Measurements from ENCODE around the gene CDC14A.

Gene CDC14A

GRCh38 chr1:100499194-100499811 lies 147.0 kb downstream of the CDC14A start:
- Histone ChIP-seq H3K36me3 (ENCODE audit: insufficient read depth, low read length) (peaks cover 7% of the 10 kb centered on the region), H3K4me1 (ENCODE audit: insufficient read depth, low read length) (no peaks in the 10 kb centered on the region), H3K9me3 (ENCODE audit: control insufficient read depth, insufficient read depth, low read length) (no peaks in the 10 kb centered on the region), H3K9ac (ENCODE audit: low read depth, low read length) (no peak overlapping the region)

DNA sequence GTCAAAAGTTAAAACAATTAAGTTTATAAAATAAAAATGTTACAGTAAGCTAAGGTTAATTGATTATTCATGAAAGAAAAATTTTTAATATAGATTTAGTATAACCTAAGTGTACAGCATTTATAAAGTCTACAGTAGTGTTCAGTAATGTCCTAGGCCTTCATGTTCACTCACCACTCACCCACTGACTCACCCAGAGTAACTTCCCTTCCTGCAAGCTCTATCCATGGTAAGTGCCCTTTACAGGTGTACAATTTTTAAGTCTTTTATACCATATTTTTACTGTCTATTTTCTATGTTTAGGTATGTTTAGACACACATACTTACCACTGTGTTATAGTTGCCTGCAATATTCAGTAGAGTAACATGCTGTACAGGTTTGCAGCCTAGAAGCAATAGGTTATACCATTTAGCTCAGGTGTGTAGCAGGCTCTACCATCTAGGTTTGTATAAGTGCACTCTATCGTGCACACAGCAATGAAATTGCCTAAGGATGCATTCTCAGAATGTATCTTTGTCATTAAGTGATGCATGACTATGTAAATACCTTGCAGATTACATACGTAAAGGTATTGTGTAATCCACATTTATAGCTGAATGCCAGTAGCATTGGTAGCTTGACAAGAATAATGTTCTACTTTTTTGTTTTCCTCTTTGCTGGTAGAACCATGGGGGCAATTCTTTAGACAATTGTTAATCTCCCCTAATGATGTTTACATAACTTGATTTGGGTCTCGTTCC lies 149.9 kb downstream of the CDC14A start:
- H3K9ac ChIP-seq (ENCODE audit: low read depth, low read length), result no peak overlapping the region
- no peaks in the 10 kb centered on the region for H3K4me1 ChIP-seq (ENCODE audit: insufficient read depth, low read length)
- peaks cover 11% of the 10 kb centered on the region for H3K36me3 ChIP-seq (ENCODE audit: insufficient read depth, low read length)
- H3K9me3 ChIP-seq (ENCODE audit: control insufficient read depth, insufficient read depth, low read length), result no peaks in the 10 kb centered on the region

- peaks cover 4% of the 10 kb centered on the region; the same call in 1 of the 2 replicates for H3K36me3 ChIP-seq (ENCODE audit: insufficient read depth, low read length)
- H3K4me1 ChIP-seq (ENCODE audit: insufficient read depth, low read length), result no peaks in the 10 kb centered on the region
- H3K9me3 ChIP-seq (ENCODE audit: control insufficient read depth, insufficient read depth, low read length), result no peaks in the 10 kb centered on the region
- no peak overlapping the region for H3K9ac ChIP-seq (ENCODE audit: low read depth, low read length)
Observed at GRCh38 chr1:100506217-100506616, 153.9 kb downstream of the CDC14A start.

DNA sequence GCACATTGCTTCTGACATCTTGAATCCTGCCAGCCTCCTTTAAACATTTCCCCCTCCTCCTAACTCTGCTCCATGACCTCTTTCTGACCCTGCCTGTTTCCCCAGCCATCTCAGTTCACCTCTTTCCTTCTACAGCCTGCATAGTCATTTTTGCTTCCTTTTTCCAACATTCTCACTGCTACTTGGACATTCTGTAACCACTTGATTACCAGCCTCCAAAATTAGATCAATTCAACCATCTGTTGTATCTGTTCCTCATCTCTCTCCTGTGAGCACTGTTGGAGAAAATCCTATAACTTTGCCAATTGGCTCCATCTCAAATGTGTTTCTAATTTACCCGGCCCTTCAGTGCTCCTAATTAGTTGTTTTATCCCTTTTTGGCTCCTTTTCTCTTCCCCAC lies 158.1 kb downstream of the CDC14A start:
- Histone ChIP-seq H3K36me3 (ENCODE audit: insufficient read depth, low read length) (no peaks in the 10 kb centered on the region), H3K9ac (ENCODE audit: low read depth, low read length) (no peak overlapping the region), H3K4me1 (ENCODE audit: insufficient read depth, low read length) (no peaks in the 10 kb centered on the region), H3K9me3 (ENCODE audit: control insufficient read depth, insufficient read depth, low read length) (no peaks in the 10 kb centered on the region)

GRCh38 chr1:100511058-100511457 lies 158.8 kb downstream of the CDC14A start:
- no peaks in the 10 kb centered on the region for H3K4me1 ChIP-seq (ENCODE audit: insufficient read depth, low read length)
- no peaks in the 10 kb centered on the region for H3K9me3 ChIP-seq (ENCODE audit: control insufficient read depth, insufficient read depth, low read length)
- no peak overlapping the region for H3K9ac ChIP-seq (ENCODE audit: low read depth, low read length)
- no peaks in the 10 kb centered on the region for H3K36me3 ChIP-seq (ENCODE audit: insufficient read depth, low read length)

DNA sequence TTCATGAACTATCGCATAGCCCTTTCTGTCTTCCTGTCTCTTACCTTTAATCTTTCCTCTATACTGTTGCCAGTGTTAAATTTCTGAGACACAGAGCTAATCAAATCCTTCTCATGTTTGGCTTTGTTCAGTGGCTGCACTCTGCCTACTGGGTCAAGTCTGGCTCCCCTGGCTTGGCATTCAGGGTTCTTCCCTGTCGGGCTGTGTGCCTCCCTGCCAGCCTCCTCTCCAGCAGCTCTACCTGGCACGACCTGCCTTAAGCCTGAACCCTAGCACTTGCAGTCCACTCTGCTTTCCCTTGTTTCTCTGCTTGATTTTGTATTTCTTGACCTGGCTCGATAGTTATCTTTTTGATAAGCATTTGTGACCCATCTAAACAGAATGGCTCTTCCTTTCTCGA lies 159.5 kb downstream of the CDC14A start:
- Histone ChIP-seq H3K9ac (ENCODE audit: low read depth, low read length) (no peak overlapping the region), H3K36me3 (ENCODE audit: insufficient read depth, low read length) (no peaks in the 10 kb centered on the region), H3K9me3 (ENCODE audit: control insufficient read depth, insufficient read depth, low read length) (no peaks in the 10 kb centered on the region), H3K4me1 (ENCODE audit: insufficient read depth, low read length) (no peaks in the 10 kb centered on the region)

GRCh38 chr1:100512803-100513352 lies 160.6 kb downstream of the CDC14A start:
- Histone ChIP-seq H3K9ac (ENCODE audit: low read depth, low read length) (no peak overlapping the region), H3K9me3 (ENCODE audit: control insufficient read depth, insufficient read depth, low read length) (no peaks in the 10 kb centered on the region), H3K4me1 (ENCODE audit: insufficient read depth, low read length) (no peaks in the 10 kb centered on the region), H3K36me3 (ENCODE audit: insufficient read depth, low read length) (no peaks in the 10 kb centered on the region)

- Histone ChIP-seq H3K36me3 (ENCODE audit: insufficient read depth, low read length) (no peaks in the 10 kb centered on the region), H3K9me3 (ENCODE audit: control insufficient read depth, insufficient read depth, low read length) (no peaks in the 10 kb centered on the region), H3K9ac (ENCODE audit: low read depth, low read length) (no peak overlapping the region), H3K4me1 (ENCODE audit: insufficient read depth, low read length) (no peaks in the 10 kb centered on the region)
Observed at GRCh38 chr1:100516857-100517256, 164.6 kb downstream of the CDC14A start.

DNA sequence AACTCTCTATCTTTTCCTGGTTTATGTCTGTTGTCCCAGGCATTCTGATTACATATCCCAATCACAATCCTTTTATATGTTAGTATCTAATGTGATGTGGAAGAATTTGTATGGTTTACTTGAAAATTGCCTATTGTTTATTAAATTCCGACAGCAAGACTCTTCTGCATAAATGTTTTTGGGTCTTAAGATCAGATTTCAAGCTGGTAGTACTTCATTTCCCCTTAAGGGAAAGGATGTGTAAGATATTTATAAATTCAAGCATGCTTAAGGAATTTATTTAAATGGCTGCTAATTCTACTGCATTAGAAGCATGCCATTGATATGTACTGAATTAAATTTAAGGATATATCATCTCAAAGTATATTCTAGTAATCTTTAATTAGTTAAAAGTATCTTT lies 165.2 kb downstream of the CDC14A start:
- no peaks in the 10 kb centered on the region for H3K36me3 ChIP-seq (ENCODE audit: insufficient read depth, low read length)

GRCh38 chr1:100518023-100518422 lies 165.7 kb downstream of the CDC14A start:
- H3K9ac ChIP-seq (ENCODE audit: low read depth, low read length), result no peak overlapping the region
- no peaks in the 10 kb centered on the region for H3K36me3 ChIP-seq (ENCODE audit: insufficient read depth, low read length)
- no peaks in the 10 kb centered on the region for H3K9me3 ChIP-seq (ENCODE audit: control insufficient read depth, insufficient read depth, low read length)
- H3K4me1 ChIP-seq (ENCODE audit: insufficient read depth, low read length), result no peaks in the 10 kb centered on the region

More for the DNA sequence above, 165.2 kb downstream of the CDC14A start:
- no peak overlapping the region for H3K9ac ChIP-seq (ENCODE audit: low read depth, low read length)
- no peaks in the 10 kb centered on the region for H3K4me1 ChIP-seq (ENCODE audit: insufficient read depth, low read length)
- no peaks in the 10 kb centered on the region for H3K9me3 ChIP-seq (ENCODE audit: control insufficient read depth, insufficient read depth, low read length)

DNA sequence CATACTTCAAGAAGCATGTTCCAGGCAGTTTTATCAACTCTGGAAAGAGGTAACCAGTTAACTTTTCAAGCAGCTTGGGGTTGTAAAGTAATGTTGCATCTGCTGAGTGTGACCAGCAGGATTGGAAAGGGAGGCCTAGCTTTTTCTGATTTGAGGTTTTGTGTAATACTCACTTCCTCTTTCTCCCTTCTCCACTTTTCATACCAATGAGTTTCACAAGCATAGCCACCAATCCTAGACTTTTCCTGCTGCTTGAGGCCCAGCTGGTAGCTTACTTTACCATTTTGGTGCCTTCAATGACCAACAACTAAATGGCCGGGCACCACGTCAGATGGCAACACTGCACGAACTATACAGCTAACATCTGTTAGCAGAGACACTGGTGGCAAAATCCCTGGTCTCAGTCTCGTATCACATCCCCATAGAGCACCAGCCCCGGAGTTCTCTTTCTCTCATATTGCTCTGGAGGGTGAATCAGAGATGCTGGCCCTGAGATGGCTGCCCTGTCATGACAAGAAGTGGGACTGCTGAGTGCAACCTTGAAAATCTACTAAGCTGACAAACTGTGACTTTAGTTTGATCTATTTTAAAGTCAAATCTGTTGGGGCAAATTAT lies 170.8 kb downstream of the CDC14A start:
- no peaks in the 10 kb centered on the region for H3K9me3 ChIP-seq (ENCODE audit: control insufficient read depth, insufficient read depth, low read length)
- H3K36me3 ChIP-seq (ENCODE audit: insufficient read depth, low read length), result no peaks in the 10 kb centered on the region
- no peak overlapping the region for H3K9ac ChIP-seq (ENCODE audit: low read depth, low read length)
- no peaks in the 10 kb centered on the region for H3K4me1 ChIP-seq (ENCODE audit: insufficient read depth, low read length)

- no peaks in the 10 kb centered on the region for H3K36me3 ChIP-seq (ENCODE audit: insufficient read depth, low read length)
- no peaks in the 10 kb centered on the region for H3K4me1 ChIP-seq (ENCODE audit: insufficient read depth, low read length)
- H3K9ac ChIP-seq (ENCODE audit: low read depth, low read length), result no peak overlapping the region
Observed at GRCh38 chr1:100524355-100524754, 172.0 kb downstream of the CDC14A start.

DNA sequence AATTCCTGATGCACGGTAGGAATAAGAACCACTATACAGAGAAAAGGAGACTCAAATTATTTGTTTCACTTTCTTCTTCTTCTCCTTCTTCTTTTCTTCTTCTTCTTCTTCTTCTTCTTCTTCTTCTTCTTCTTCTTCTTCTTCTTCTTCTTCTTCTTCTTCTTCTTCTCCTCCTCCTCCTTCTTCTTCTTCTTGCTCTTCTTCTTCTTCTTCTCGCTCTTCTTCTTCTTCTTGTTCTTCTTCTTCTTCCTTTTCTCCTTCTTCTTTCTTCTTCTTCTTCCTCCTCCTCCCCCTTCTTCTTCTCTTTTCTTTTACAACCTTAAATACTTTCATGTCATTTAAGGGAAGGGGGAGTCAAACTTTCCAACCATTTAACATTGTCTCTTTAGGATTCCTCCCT lies 174.6 kb downstream of the CDC14A start:
- no peaks in the 10 kb centered on the region for H3K4me1 ChIP-seq (ENCODE audit: insufficient read depth, low read length)
- H3K9ac ChIP-seq (ENCODE audit: low read depth, low read length), result no peak overlapping the region
- H3K36me3 ChIP-seq (ENCODE audit: insufficient read depth, low read length), result no peaks in the 10 kb centered on the region
- H3K9me3 ChIP-seq (ENCODE audit: control insufficient read depth, insufficient read depth, low read length), result no peaks in the 10 kb centered on the region

More at GRCh38 chr1:100524355-100524754, 172.0 kb downstream of the CDC14A start:
- H3K9me3 ChIP-seq (ENCODE audit: control insufficient read depth, insufficient read depth, low read length), result no peaks in the 10 kb centered on the region

GRCh38 chr1:100528871-100529270 lies 176.6 kb downstream of the CDC14A start:
- H3K4me1 ChIP-seq (ENCODE audit: insufficient read depth, low read length), result no peaks in the 10 kb centered on the region

DNA sequence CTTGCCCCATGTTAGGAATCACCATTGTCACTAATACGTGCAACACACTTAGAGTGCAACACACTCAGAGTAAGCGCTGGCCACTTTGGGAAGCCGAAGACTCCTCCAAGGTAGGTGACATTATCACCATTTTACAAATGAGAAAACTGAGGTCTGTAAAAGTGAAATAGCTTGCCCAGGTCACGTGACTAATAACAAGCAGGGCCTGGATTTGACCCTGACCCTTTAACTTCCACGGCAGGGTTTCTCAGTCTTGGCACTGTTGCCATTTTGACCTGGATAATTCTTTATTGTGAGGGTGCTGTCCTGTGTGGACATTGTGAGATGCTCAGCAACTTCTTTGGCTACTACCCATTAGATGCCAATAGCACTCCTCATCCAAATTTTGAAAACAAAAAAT lies 177.8 kb downstream of the CDC14A start:
- no peak overlapping the region for H3K9ac ChIP-seq (ENCODE audit: low read depth, low read length)
- H3K4me1 ChIP-seq (ENCODE audit: insufficient read depth, low read length), result no peaks in the 10 kb centered on the region
- H3K9me3 ChIP-seq (ENCODE audit: control insufficient read depth, insufficient read depth, low read length), result no peaks in the 10 kb centered on the region
- H3K36me3 ChIP-seq (ENCODE audit: insufficient read depth, low read length), result no peaks in the 10 kb centered on the region

More at GRCh38 chr1:100528871-100529270, 176.6 kb downstream of the CDC14A start:
- H3K9me3 ChIP-seq (ENCODE audit: control insufficient read depth, insufficient read depth, low read length), result no peaks in the 10 kb centered on the region
- H3K9ac ChIP-seq (ENCODE audit: low read depth, low read length), result no peak overlapping the region
- no peaks in the 10 kb centered on the region for H3K36me3 ChIP-seq (ENCODE audit: insufficient read depth, low read length)

Data from ES-I3 (cell line).